Keratinocyte (primary cell): ENCODE measurements around the gene RWDD1. TPM values are rescaled to one million over a fixed set of nuclear protein-coding genes. Genes with fewer than 3 reads are reported as not detected.

Source experiments
- DNase-seq: peaks from one replicate; pipeline ENCODE4 v3.0.0-alpha.2; 2011; ENCODE audit warnings: low read depth, missing footprints, low spot score
- FAIRE-seq: peaks from 2 replicates; lab custom pipeline; 2011; peaks lifted over from hg19 to GRCh38; lab: Jason Lieb, UNC
- H2AFZ ChIP-seq: 2 replicates; pipeline ENCODE4 v1.6.0; 2012; ENCODE audit warnings: low read length, control low read depth, inconsistent platforms; ENCODE audit not compliant: control insufficient read depth
- H3K27ac ChIP-seq: 2 replicates; pipeline ENCODE4 v1.5.1; 2011; ENCODE audit warnings: low read length; ENCODE audit not compliant: control insufficient read depth, insufficient read depth
- H3K27me3 ChIP-seq: 3 replicates; pipeline ENCODE4 v1.6.0; 2011; ENCODE audit warnings: low read length; ENCODE audit not compliant: control insufficient read depth, insufficient read depth; ENCODE audit errors: extremely low read depth
- H3K36me3 ChIP-seq, 2 experiments: 2 replicates in 1 of 2; 3 replicates in 1 of 2; pipeline ENCODE4 v1.5.1; 2011; ENCODE audit warnings: low read length in 2 of 2, mild to moderate bottlenecking in 1 of 2; ENCODE audit not compliant: control insufficient read depth in 2 of 2, insufficient read depth in 2 of 2; ENCODE audit errors: extremely low read depth in 1 of 2
- H3K4me1 ChIP-seq: 3 replicates; pipeline ENCODE4 v1.5.1; 2011; ENCODE audit warnings: low read length; ENCODE audit not compliant: control insufficient read depth, insufficient read depth; ENCODE audit errors: extremely low read depth
- H3K4me2 ChIP-seq: 3 replicates; pipeline ENCODE4 v1.6.0; 2011; ENCODE audit warnings: low read depth, low read length; ENCODE audit not compliant: control insufficient read depth, insufficient read depth; ENCODE audit errors: extremely low read depth
- H3K4me3 ChIP-seq, 3 experiments: fragments of 200-600 bp in 1 of 3; sonication (generic) in 1 of 3; 2 replicates in 2 of 3; 3 replicates in 1 of 3; pipeline ENCODE4 v1.5.1; 2011 to 2016; ENCODE audit warnings: low read length in 3 of 3, mild to moderate bottlenecking in 3 of 3, control low read depth in 2 of 3, inconsistent platforms in 1 of 3, low read depth in 1 of 3, mixed read lengths in 1 of 3, mixed run types in 1 of 3, moderate library complexity in 1 of 3; ENCODE audit not compliant: control insufficient read depth in 2 of 3, insufficient read depth in 2 of 3; ENCODE audit errors: extremely low read depth in 1 of 3
- H3K79me2 ChIP-seq: 2 replicates; pipeline ENCODE4 v1.6.0; 2012; ENCODE audit warnings: low read length; ENCODE audit not compliant: control insufficient read depth, insufficient read depth
- H3K9ac ChIP-seq: 3 replicates; pipeline ENCODE4 v1.6.0; 2011; ENCODE audit warnings: low read length; ENCODE audit not compliant: control insufficient read depth, insufficient read depth; ENCODE audit errors: extremely low read depth
- H3K9me1 ChIP-seq: 3 replicates; pipeline ENCODE4 v1.6.0; 2011; ENCODE audit warnings: low read length; ENCODE audit not compliant: control insufficient read depth, insufficient read depth; ENCODE audit errors: extremely low read depth
- H3K9me3 ChIP-seq: 2 replicates; pipeline ENCODE4 v1.5.1; 2012; ENCODE audit warnings: low read depth, low read length; ENCODE audit not compliant: control insufficient read depth
- H4K20me1 ChIP-seq: 3 replicates; pipeline ENCODE4 v1.6.0; 2011; ENCODE audit warnings: low read length; ENCODE audit not compliant: control insufficient read depth, insufficient read depth; ENCODE audit errors: extremely low read depth
- EZH2 ChIP-seq: IDR thresholded peaks from one replicate; pipeline ENCODE4 v1.6.1; 2012; ENCODE audit warnings: inconsistent platforms, mild to moderate bottlenecking, low read length, moderate library complexity
- dilution Hi-C: fragments of 300-500 bp; cut with MboI; formaldehyde crosslinking; loops from one replicate; pipeline ENCODE4 v1.7.0; 2020; ENCODE audit warnings: low sequenced_read_pairs; ENCODE audit not compliant: extremely low pct_ligation_motif_present
- polyA plus RNA-seq, 5 experiments: library from polyadenylated mRNA; depleted of rRNA in 3 of 5; stranded (reverse) in 3 of 5; stranded (forward) in 1 of 5; unstranded in 1 of 5; fragments of >200 nt; gene quantifications; 1 replicate in 1 of 5; 2 replicates in 3 of 5; 3 replicates in 1 of 5; pipeline versions ENCODE4 v1.2.1 to v1.2.3, GENCODE V29; 2011 to 2012; ENCODE audit warnings: missing spikeins in 2 of 5, low read depth in 1 of 5, low replicate concordance in 1 of 5
- TF ChIP-seq, protein P1 (sequence below), 3 experiments: IDR thresholded peaks in 1 of 3; conservative IDR thresholded peaks in 1 of 3; optimal IDR thresholded peaks in 1 of 3; 2 replicates in 2 of 3; 3 replicates in 1 of 3; pipeline versions ENCODE3 to v1.5.1; 2011; ENCODE audit warnings: low read length in 3 of 3, mild to moderate bottlenecking in 3 of 3, moderate library complexity in 2 of 3, control low read depth in 1 of 3, inconsistent platforms in 1 of 3; ENCODE audit not compliant: insufficient read depth in 2 of 3; ENCODE audit errors: extremely low read depth in 1 of 3

Gene RWDD1
- polyA plus RNA-seq, 1 donor (not counting 4 experiments of a cell fraction or from before 2014, with no cell fraction given), result 61.7 TPM

DNA sequence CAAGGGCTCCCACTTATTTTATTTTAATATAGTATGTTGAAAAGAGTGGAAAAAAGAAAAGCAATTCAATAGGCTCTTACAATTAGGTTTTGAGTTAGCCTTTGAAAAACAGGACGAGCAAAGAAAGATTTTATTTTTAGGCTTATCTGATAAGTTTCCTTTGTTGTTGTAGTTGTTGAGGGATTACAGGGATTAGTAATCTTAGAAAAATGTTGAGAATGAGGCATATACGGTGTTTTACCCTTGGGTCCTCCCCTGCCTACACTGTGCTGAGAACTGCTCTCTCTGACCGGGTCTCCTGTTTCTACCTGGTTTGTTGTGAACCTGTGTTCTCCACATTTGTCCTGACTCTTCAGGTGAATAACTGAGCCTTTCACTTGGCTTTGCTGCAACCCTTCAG, 42.5 kb upstream of the RWDD1 start:
- H3K79me2 ChIP-seq, result no peaks in the 10 kb centered on the region
- no peaks in the 10 kb centered on the region for H4K20me1 ChIP-seq
- no peak overlapping the region for H3K27ac ChIP-seq
- H3K4me1 ChIP-seq, result peaks cover 15% of the 10 kb centered on the region
- no peaks in the 10 kb centered on the region for H3K36me3 ChIP-seq
- H3K9me3 ChIP-seq, result no peaks in the 10 kb centered on the region
- no peaks in the 10 kb centered on the region for H3K27me3 ChIP-seq
- H3K9ac ChIP-seq, result no peak overlapping the region
- TF ChIP-seq, protein P1, sequence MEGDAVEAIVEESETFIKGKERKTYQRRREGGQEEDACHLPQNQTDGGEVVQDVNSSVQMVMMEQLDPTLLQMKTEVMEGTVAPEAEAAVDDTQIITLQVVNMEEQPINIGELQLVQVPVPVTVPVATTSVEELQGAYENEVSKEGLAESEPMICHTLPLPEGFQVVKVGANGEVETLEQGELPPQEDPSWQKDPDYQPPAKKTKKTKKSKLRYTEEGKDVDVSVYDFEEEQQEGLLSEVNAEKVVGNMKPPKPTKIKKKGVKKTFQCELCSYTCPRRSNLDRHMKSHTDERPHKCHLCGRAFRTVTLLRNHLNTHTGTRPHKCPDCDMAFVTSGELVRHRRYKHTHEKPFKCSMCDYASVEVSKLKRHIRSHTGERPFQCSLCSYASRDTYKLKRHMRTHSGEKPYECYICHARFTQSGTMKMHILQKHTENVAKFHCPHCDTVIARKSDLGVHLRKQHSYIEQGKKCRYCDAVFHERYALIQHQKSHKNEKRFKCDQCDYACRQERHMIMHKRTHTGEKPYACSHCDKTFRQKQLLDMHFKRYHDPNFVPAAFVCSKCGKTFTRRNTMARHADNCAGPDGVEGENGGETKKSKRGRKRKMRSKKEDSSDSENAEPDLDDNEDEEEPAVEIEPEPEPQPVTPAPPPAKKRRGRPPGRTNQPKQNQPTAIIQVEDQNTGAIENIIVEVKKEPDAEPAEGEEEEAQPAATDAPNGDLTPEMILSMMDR (optimal IDR thresholded peaks at IDR 0.05 in 1 of 3, IDR thresholded peaks at IDR 0.05 in 1 of 3, conservative IDR thresholded peaks at IDR 0.05 in 1 of 3; ENCODE audit: extremely low read depth in 1 of 3, insufficient read depth in 2 of 3, low read length in 3 of 3), result no peak
- TF ChIP-seq EZH2, result no peak
- peak overlapping the region; percentile 11 for H3K4me2 ChIP-seq
- H3K9me1 ChIP-seq, result no peaks in the 10 kb centered on the region
- FAIRE-seq (peak; percentile 20), DNase-seq (no peak)
- dilution Hi-C loops, result no loop called here
- no peak overlapping the region for H2AFZ ChIP-seq
- H3K4me3 ChIP-seq, result no peak overlapping the region

GRCh38 chr6:116529466-116530290, 41.6 kb upstream of the RWDD1 start:
- Histone ChIP-seq H3K79me2 (no peaks in the 10 kb centered on the region), H2AFZ (no peak overlapping the region), H3K9ac (no peak overlapping the region), H3K27ac (no peak overlapping the region), H3K36me3 (no peaks in the 10 kb centered on the region), H3K9me3 (no peaks in the 10 kb centered on the region), H3K4me3 (no peak overlapping the region), H3K4me1 (peaks cover 15% of the 10 kb centered on the region), H3K4me2 (no peak overlapping the region), H3K9me1 (no peaks in the 10 kb centered on the region), H4K20me1 (no peaks in the 10 kb centered on the region), H3K27me3 (no peaks in the 10 kb centered on the region)
- FAIRE-seq (no peak), DNase-seq (no peak)
- no peak for TF ChIP-seq EZH2
- TF ChIP-seq, protein P1 (optimal IDR thresholded peaks at IDR 0.05 in 1 of 3, IDR thresholded peaks at IDR 0.05 in 1 of 3, conservative IDR thresholded peaks at IDR 0.05 in 1 of 3; ENCODE audit: extremely low read depth in 1 of 3, insufficient read depth in 2 of 3, low read length in 3 of 3), result no peak
- dilution Hi-C loops, result no loop called here
